Ascending aorta (tissue), 2 donors: ENCODE results near the gene SLC16A10. TPM values are rescaled to one million over a fixed set of nuclear protein-coding genes. Genes with fewer than 3 reads are reported as not detected.

Experiments
- DNase-seq, 2 donors: peaks; one replicate each; pipeline ENCODE4 v3.0.0-alpha.2; 2019; ENCODE audit warnings: low spot score in 2 of 2
- H3K27ac ChIP-seq, 2 donors: fragments of 200-600 bp; sonication (generic); one replicate each; pipeline ENCODE4 v1.5.1; 2016 to 2017; ENCODE audit warnings: mild to moderate bottlenecking in 1 of 2
- H3K27me3 ChIP-seq: fragments of 200-600 bp; sonication (generic); one replicate; pipeline ENCODE4 v1.5.1; 2017
- H3K36me3 ChIP-seq, 2 donors: fragments of 200-600 bp; sonication (generic); one replicate each; pipeline ENCODE4 v1.5.1; 2016
- H3K4me1 ChIP-seq, 2 donors: fragments of 200-600 bp; sonication (generic); one replicate each; pipeline ENCODE4 v1.5.1; 2016 to 2017; ENCODE audit warnings: mild to moderate bottlenecking in 1 of 2
- H3K4me3 ChIP-seq, 2 donors: fragments of 200-600 bp; sonication (generic); one replicate each; pipeline ENCODE4 v1.5.1; 2016 to 2017; ENCODE audit warnings: mild to moderate bottlenecking in 1 of 2
- H3K9me3 ChIP-seq, 2 donors: fragments of 200-600 bp; sonication (generic); one replicate each; pipeline ENCODE4 v1.5.1; 2016
- intact Hi-C: fragments of 100-400 bp; cut with DNase I; formaldehyde crosslinking; loops from one replicate; pipeline ENCODE4 v1.15.1; 2023
- total RNA-seq: library from RNA; depleted of rRNA; stranded (reverse); fragments of >200 nt; gene quantifications from one replicate; pipeline ENCODE4 v1.1.0, GENCODE V29; 2016
- TF ChIP-seq, protein P1 (sequence below), 3 experiments: fragments of 200-600 bp in 2 of 3; fragments of 450-650 bp in 1 of 3; sonication (generic) in 2 of 3; IDR thresholded peaks; one replicate each; pipeline ENCODE4 v1.5.1; 2016 to 2019; ENCODE audit warnings: antibody characterized with exemption in 3 of 3, mild to moderate bottlenecking in 1 of 3, moderate library complexity in 1 of 3

Gene SLC16A10
- total RNA-seq, 1 donor from 2014 or later = 7.8 TPM

DNA sequence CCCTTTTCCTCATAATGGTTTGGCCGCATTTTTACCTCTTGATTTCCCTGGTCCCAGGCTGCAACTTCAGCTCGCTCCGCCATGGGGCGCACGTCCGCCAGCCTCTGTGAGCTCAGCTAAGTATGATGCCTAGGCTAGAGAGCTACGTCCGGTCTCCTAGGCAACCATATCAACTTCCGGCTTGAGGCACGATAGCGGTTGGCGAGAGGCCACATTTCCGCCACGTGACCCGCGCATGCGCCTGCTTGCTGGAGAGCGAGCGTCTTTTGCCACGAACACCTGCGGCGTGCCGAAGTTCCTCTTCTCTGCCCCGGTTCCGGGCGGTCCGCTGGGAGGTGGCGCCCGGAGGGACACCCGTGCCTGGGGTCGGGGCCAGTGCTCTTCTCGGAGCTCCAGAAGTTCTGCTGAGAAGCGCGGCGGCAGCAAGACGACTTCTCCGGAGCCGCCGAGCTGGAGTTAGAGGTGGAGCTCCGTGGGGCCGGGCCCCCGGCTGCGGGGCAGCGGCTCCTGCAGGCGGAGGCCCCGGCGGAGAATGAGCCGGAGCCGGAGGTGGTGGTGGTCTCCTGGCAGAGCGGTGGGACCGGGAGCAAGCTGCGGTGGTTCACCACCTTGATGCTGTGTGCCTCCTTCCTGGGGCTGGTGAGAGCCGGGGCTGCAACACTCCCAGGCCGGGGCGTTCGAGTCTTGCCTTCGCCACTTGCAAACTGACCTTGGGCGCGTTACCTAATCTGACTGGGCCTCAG, 172.0 kb downstream of the SLC16A10 start:
- H3K27ac ChIP-seq = peak overlapping the region; percentile 78 to 87
- H3K9me3 ChIP-seq = no peaks in the 10 kb centered on the region
- H3K36me3 ChIP-seq = peaks cover under 1 to 1% of the 10 kb centered on the region in 2 donors
- TF ChIP-seq, protein P1, sequence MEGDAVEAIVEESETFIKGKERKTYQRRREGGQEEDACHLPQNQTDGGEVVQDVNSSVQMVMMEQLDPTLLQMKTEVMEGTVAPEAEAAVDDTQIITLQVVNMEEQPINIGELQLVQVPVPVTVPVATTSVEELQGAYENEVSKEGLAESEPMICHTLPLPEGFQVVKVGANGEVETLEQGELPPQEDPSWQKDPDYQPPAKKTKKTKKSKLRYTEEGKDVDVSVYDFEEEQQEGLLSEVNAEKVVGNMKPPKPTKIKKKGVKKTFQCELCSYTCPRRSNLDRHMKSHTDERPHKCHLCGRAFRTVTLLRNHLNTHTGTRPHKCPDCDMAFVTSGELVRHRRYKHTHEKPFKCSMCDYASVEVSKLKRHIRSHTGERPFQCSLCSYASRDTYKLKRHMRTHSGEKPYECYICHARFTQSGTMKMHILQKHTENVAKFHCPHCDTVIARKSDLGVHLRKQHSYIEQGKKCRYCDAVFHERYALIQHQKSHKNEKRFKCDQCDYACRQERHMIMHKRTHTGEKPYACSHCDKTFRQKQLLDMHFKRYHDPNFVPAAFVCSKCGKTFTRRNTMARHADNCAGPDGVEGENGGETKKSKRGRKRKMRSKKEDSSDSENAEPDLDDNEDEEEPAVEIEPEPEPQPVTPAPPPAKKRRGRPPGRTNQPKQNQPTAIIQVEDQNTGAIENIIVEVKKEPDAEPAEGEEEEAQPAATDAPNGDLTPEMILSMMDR (IDR thresholded peaks at IDR 0.05) = peak; percentile 92 to 96 (median 94)
- intact Hi-C loops = loop anchor here (1.0 to 5.0 kb wide), 6 partner anchors 28 to 782 kb away; no protein-coding TSS in a partner anchor
- no peaks in the 10 kb centered on the region for H3K27me3 ChIP-seq
- peak; percentile 96 to 99 for DNase-seq
- peaks cover 0 to 11% of the 10 kb centered on the region in 2 donors for H3K4me1 ChIP-seq
- H3K4me3 ChIP-seq = peak overlapping the region; percentile 63 to 90

DNA sequence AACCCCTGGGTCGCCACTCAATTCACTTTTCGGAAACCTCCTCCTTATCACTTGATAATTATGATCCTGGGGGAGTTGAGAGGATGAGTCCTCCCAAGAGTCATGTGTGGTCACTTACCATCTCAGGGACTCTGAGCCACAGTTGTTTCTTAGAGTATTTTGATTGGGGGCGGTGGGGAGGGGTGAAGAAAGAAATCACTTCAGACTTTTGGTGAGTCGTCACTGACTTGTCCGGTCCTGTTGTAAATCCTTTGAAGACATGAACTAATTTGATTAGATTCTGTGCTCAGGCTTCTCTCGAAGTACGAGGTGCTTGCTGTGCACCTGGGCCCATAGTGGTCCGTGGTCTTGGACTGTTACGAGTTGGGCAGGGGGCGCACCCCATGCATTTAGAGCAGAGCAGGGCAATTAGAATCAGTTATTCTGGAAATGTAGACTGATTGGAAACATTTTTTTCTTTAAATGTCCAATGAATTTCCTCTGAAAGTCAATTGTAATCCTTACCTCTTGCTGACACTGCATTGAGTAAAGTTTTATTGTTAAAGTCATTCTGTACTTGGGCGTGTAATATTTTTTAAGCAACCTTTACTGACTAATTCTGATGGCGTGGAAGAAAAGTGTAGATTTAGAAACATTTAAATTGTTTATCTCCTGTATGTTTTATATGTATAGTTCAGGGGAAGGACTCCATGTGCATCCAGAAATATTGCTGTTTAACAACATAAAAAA, 173.4 kb downstream of the SLC16A10 start:
- no peak for DNase-seq
- H3K9me3 ChIP-seq = no peaks in the 10 kb centered on the region
- peak overlapping the region in 1 of 2 donors; percentile 90 for H3K4me3 ChIP-seq
- intact Hi-C loops = no loop called here
- peaks cover 0 to 11% of the 10 kb centered on the region in 2 donors for H3K4me1 ChIP-seq
- TF ChIP-seq, protein P1 (IDR thresholded peaks at IDR 0.05) = no peak
- no peak overlapping the region for H3K27ac ChIP-seq
- peaks cover 8 to 12% of the 10 kb centered on the region in 2 donors for H3K36me3 ChIP-seq
- no peaks in the 10 kb centered on the region for H3K27me3 ChIP-seq

DNA sequence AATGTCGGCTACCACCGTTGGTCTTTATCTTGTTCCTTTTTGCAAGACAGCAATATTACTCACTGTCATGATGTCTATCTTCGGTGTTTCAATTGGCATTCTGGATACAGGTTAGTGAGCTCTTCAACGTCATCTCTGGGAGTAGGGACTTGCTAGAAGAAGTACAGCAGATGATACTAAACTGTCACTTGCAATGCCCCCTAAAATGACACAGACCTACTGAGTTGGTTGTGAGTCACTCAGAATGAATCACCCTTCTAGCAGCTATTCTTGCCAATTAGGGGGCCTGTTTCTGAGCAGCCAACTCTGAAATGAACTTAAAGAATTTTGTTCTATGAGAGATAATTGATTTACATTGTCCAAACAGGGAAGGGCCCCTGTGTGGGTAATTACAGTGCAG, 176.5 kb downstream of the SLC16A10 start:
- Histone ChIP-seq H3K4me1 (peaks cover 0 to 11% of the 10 kb centered on the region in 2 donors), H3K36me3 (peaks cover 14 to 33% of the 10 kb centered on the region in 2 donors), H3K27me3 (no peaks in the 10 kb centered on the region), H3K27ac (no peak overlapping the region), H3K9me3 (no peaks in the 10 kb centered on the region), H3K4me3 (no peak overlapping the region)
- TF ChIP-seq, protein P1 (IDR thresholded peaks at IDR 0.05) = no peak
- intact Hi-C loops = no loop called here
- DNase-seq = no peak

DNA sequence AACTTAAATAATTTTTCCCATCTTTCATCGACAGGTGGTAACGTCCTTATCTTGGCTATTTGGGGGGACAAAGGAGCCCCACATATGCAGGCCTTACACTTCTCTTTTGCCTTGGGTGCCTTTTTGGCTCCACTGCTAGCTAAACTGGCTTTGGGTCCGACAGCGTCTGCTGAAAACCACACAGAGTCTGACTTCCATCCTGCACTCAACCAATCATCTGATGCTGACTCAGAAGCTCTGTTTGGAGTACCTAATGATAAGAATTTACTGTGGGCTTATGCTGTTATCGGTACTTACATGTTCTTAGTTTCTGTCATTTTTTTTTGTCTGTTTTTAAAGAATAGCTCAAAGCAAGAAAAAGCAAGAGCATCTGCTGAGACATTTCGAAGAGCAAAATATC, 178.5 kb downstream of the SLC16A10 start:
- Histone ChIP-seq H3K4me1 (peaks cover 0 to under 1% of the 10 kb centered on the region in 2 donors), H3K9me3 (no peaks in the 10 kb centered on the region), H3K27me3 (no peaks in the 10 kb centered on the region), H3K4me3 (no peak overlapping the region), H3K36me3 (peaks cover 14 to 48% of the 10 kb centered on the region in 2 donors), H3K27ac (no peak overlapping the region)
- DNase-seq = no peak
- intact Hi-C loops = no loop called here
- TF ChIP-seq, protein P1 (IDR thresholded peaks at IDR 0.05) = no peak

DNA sequence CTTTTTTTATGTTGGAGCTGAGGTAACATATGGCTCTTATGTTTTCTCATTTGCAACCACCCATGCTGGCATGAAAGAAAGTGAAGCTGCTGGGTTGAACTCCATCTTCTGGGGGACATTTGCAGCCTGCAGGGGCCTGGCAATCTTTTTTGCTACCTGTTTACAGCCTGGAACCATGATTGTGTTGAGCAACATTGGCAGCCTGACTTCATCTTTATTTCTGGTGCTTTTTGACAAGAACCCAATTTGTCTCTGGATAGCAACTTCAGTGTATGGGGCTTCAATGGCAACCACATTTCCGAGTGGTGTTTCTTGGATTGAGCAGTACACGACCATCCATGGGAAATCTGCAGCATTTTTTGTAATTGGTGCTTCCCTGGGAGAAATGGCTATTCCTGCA, 179.0 kb downstream of the SLC16A10 start:
- DNase-seq = no peak
- intact Hi-C loops = no loop called here
- peaks cover 14 to 48% of the 10 kb centered on the region in 2 donors for H3K36me3 ChIP-seq
- no peak overlapping the region for H3K27ac ChIP-seq
- H3K27me3 ChIP-seq = no peaks in the 10 kb centered on the region
- H3K4me1 ChIP-seq = no peaks in the 10 kb centered on the region
- no peak overlapping the region for H3K4me3 ChIP-seq
- TF ChIP-seq, protein P1 (IDR thresholded peaks at IDR 0.05) = no peak
- H3K9me3 ChIP-seq = no peaks in the 10 kb centered on the region
